CD4-positive, alpha-beta T cell treated with Interleukin-21 for 1 hour (primary cell): Measurements from ENCODE around the gene KPNA5.
"Not testable (repeated sequence)": the region's sequence is repeated elsewhere in the genome, so short reads cannot be mapped to it uniquely, and the experiment has no call there.

ENCODE experiments used
- DNase-seq: peaks from one replicate; pipeline ENCODE4 v3.0.0-alpha.2; 2020

KPNA5 gene

DNA sequence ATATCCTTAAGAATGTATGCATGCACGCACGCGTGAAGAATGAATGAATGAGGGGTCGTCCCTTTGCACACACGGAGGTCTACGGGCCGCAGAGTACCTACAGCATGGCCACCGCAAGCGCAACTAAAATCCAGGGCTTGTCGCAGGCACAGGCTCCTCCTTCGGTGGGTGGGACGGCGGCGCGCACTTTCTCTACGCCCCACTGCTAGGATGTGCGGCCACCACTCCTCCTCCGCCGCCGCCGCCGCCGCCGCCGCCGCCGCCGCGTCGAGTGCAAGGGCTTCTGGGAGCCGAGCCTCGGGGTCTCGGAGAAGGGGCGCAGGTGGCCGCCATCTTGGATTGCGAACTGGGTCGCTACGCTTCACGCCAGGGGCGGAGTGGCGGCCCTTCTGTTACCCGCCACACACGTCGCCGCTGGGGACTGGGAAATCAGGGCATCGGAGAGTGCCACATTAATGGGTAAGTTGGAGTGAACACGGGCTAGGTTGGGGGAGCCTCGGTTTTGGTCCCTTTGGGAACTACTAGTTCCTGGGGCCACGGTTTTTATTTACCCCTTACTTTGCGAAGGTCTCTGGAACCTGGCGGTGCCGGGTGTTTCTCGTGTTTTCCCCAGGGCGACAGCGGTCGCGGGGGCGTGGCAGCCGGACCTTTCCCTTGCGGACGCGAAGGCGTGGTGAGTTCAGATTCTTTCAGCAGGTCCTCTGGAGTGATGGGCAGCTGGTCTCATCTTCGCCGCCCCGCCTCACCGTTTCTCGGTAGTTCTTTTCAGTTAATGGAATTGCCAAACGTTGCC, at the start of gene KPNA5:
TSS of gene KPNA5 (plus strand) at position 332 of the 793 bp plus-strand sequence. CDS start at position 456, 124 bp downstream.
- DNase-seq, result peak; percentile 91

- DNase-seq, result no peak
Observed at GRCh38 chr6:116631379-116631990, 49.5 kb upstream of the KPNA5 start.

DNA sequence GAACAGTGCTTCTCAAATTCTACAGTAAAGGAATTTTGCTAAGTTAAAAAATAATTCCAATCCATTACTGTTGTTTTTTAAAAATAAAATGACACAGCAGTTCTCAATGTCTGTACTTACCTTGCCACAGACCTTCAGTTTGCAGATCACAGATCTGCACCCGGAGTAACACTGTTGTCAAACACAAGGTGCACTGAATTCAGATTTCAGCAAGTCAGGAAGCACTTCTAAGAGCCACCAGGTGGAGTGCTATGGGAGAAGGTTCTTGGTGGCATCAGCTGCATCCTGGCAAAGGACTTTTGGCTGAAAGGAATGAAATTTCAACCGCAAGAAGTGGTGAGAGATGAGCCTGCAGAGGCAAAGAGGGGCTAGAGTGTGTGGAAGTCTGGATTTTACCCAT, 47.3 kb upstream of the KPNA5 start:
- DNase-seq, result no peak

DNA sequence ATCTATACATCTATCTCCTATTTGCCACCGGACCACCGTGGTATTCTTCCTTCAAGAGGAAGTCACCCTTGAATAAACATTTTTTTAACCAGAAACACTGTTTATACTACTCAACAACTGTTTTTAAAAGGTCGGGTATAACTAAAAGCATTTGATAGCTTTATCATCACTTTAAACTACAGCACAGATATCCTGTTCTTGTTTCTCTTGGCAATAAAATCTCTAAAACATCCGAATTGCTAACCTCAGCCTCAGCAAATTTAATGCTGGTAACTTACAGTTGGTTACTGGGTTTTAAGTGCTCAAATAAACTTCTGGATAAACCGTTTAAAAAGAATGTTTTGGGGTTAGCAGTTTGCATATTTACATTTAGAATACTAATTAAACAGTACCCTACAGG, 32.9 kb upstream of the KPNA5 start:
- no peak for DNase-seq

DNA sequence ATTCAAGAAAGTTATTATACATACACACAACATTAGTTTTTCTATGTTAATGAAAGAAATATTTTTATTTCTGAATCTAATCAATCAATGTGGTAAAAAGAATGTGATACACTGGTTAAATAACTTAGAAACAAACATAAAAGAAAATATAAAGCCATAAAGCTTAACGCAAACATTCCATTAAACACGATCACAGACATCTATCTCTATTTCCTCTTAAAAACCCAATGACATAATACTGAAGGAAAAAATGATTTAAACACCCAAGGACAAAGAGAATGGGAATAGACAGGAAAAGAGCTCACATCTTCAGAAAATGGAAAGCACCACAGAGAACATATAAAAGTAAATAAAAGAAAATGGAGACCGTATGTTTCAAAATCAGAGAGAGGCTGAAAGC, 31.9 kb upstream of the KPNA5 start:
- DNase-seq, result no peak

DNA sequence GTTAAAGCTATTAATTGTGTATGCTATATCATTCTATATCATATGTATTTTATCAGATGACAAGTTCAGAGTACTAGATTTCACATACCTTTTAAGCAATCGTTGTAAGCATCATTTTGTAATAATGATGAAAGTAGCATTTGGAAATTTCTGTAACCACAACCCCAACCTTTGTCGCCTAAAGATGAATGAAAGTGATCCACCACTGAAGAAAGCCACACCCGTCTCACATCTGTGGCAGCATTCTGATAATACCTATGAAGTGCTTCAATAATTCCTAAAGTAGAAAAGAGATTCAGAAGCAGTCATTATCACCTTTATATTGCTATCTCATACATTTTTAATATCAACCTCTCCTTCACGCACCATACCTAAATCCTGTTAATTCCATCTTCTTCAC, 29.1 kb upstream of the KPNA5 start:
- DNase-seq, result no peak

- no peak for DNase-seq
Observed at GRCh38 chr6:116661594-116661993, 19.4 kb upstream of the KPNA5 start.

GRCh38 chr6:116662202-116662601, 18.8 kb upstream of the KPNA5 start:
- DNase-seq, result no peak

GRCh38 chr6:116663308-116663707, 17.7 kb upstream of the KPNA5 start:
- DNase-seq, result no peak

DNA sequence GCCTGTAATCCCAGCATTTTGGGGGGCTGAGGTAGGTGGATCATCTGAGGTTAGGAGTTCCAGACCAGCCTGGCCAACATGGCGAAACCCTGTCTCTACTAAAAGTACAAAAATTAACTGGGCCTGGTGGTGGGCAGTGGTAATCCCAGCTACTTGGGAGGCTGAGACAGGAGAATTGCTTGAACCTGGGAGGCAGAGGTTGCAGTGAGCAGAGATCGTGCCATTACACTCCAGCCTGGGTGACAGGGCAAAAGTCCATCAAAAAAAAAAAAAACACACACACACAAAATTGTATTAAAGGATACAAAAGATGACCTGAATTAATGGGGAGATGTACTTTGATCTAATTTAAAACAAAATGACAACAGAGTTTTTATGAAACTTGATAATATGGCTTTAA, 16.8 kb upstream of the KPNA5 start:
- not testable (repeated sequence) for DNase-seq

- no peak for DNase-seq
Observed at GRCh38 chr6:116665464-116665863, 15.5 kb upstream of the KPNA5 start.

- no peak for DNase-seq
Observed at GRCh38 chr6:116666869-116667268, 14.1 kb upstream of the KPNA5 start.

GRCh38 chr6:116667623-116668022, 13.4 kb upstream of the KPNA5 start:
- no peak for DNase-seq

GRCh38 chr6:116672306-116672705, 8.7 kb upstream of the KPNA5 start:
- no peak for DNase-seq

GRCh38 chr6:116676021-116676420, 5.0 kb upstream of the KPNA5 start:
- no peak for DNase-seq

DNA sequence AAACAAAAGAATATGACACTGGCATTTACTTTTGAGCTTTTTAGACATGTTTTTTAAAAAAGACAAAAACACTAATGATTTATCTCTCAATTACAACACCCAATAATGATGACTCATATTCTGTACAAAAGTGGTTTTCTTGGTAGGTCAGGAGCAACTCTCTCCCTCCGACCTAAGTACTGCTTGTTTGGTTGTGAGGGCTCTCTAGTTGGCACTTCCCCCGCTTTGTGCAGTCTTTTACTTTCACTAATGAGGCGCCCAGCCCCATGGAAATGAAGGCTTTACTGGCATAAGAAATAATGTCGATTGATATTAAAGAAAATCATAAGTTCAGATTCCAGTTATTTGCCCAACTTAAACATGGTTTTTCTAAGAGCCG, 1.3 kb downstream of the KPNA5 start:
- DNase-seq, result peak; percentile 60

- DNase-seq, result no peak
Observed at GRCh38 chr6:116685437-116685993, 4.5 kb downstream of the KPNA5 start.

GRCh38 chr6:116686475-116687101, 5.6 kb downstream of the KPNA5 start:
- DNase-seq, result not testable (repeated sequence)

DNA sequence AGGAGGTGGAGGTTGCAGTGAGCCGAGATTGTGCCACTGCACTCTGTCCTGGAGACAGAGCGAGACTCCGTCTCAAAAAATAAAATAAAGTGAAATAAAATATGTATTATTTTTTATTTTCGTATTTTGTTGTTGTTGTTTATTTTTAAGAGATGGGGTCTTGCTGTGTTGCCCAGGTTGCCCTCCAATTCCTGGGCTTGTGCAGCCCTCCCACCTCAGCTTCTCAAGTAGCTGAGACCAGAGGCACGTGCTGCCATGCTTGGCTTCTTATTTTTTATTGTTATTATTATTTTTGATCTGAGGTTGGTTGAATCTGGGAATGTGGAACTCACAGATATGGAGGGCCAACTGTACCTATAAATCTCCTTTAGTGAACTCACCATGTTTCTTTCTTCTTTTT, 10.1 kb downstream of the KPNA5 start:
- no peak for DNase-seq

DNA sequence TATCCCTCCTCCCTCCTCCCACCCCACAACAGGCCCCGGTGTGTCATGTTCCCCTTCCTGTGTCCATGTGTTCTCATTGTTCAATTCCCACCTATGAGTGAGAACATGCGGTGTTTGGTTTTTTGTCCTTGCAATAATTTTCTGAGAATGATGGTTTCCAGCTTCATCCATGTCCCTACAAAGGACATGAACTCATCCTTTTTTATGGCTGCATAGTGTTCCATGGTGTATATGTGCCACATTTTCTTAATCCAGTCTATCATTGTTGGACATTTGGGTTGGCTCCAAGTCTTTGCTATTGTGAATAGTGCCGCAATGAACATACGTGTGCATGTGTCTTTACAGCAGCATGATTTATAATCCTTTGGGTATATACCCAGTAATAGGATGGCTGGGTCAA, 11.9 kb downstream of the KPNA5 start:
- not testable (repeated sequence) for DNase-seq

DNA sequence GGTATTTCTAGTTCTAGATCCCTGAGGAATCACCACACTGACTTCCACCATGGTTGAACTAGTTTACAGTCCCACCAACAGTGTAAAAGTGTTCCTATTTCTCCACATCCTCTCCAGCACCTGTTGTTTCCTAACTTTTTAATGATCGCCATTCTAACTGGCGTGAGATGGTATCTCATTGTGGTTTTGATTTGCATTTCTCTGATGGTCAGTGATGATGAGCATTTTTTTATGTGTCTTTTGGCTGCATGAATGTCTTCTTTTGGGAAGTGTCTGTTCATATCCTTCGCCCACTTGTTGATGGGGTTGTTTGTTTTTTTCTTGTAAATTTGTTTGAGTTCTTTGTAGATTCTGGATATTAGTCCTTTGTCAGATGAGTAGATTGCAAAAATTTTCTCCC, 12.3 kb downstream of the KPNA5 start:
- DNase-seq, result not testable (repeated sequence)

GRCh38 chr6:116695401-116695800, 14.4 kb downstream of the KPNA5 start:
- DNase-seq, result peak; percentile 36

DNA sequence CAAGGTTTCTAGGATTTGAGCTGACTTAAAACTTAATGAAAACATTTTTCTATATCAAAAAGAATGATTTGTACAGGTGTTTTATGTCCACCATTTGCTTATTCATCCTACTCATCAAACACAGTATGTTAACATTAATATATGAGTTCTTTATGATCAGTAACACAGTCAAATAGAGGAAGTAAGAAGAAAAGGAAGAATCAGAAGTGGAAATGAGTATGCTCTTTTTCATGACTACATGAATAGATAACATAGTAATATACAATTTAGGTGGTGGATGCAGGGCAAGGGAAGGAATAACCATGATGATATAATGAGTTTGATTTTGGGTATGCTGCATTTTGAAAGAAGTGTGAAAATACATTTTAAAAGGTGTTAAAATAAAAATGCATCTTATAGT, 16.5 kb downstream of the KPNA5 start:
- no peak for DNase-seq

DNA sequence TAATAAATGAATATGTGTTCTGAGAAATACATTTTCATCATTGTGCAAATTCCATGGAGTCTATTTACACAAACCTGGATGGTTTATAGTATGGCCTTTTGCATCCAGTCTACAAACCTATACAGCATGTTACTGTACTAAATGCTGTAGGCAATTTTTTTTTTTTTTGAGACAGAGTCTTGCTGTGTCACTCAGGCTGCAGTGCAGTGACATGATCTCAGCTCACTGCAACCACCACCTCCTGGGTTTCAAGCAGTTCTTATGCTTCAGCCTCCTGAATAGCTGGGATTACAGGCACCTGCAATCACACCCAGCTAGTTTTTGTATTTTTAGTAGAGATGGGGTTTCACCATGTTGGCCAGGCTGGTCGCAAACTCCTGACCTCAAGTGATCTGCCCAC, 22.9 kb downstream of the KPNA5 start:
- not testable (repeated sequence) for DNase-seq
